GM18870 (cell line): ENCODE data around the gene CNNM2.

Experiments used
- ATAC-seq: cut with Tn5 transposase; IDR thresholded peaks from one replicate; pipeline ENCODE4 v1.9.1; 2021; ENCODE audit warnings: moderate library complexity; ENCODE audit not compliant: unreplicated experiment

Gene CNNM2

GRCh38 chr10:102917962-102918816 is at the start of gene CNNM2:
Gene CNNM2, plus strand, starts transcription at chr10:102918294. Its CDS starts 187 bp downstream, at chr10:102918481.
- ATAC-seq: peak; percentile 83

GRCh38 chr10:102868911-102869257 is 49.2 kb upstream of the CNNM2 start:
- ATAC-seq: no peak

- ATAC-seq: no peak
These were observed 48.6 kb upstream of the CNNM2 start, which contains the start of gene AS3MT for GRCh38 chr10:102869258-102870198. Gene AS3MT, plus strand, starts transcription at chr10:102869470. Its CDS starts 123 bp downstream, at chr10:102869593.

GRCh38 chr10:102870221-102870620 is 47.9 kb upstream of the CNNM2 start:
- no peak for ATAC-seq

GRCh38 chr10:102872163-102872562 is 45.9 kb upstream of the CNNM2 start:
- ATAC-seq: no peak

- ATAC-seq: no peak
These were observed 41.3 kb upstream of the CNNM2 start for GRCh38 chr10:102876747-102877153.

GRCh38 chr10:102878629-102879028 is 39.5 kb upstream of the CNNM2 start:
- ATAC-seq: no peak

- ATAC-seq: no peak
These were observed 37.8 kb upstream of the CNNM2 start for GRCh38 chr10:102880256-102880655.

GRCh38 chr10:102888048-102888447 is 30.0 kb upstream of the CNNM2 start:
- no peak for ATAC-seq

GRCh38 chr10:102894466-102895213 is 23.5 kb upstream of the CNNM2 start:
- ATAC-seq: no peak

GRCh38 chr10:102900006-102900405 is 18.1 kb upstream of the CNNM2 start:
- no peak for ATAC-seq

GRCh38 chr10:102904346-102904745 is 13.7 kb upstream of the CNNM2 start:
- ATAC-seq: no peak

- ATAC-seq: no peak
These were observed 11.6 kb upstream of the CNNM2 start for GRCh38 chr10:102906507-102906906.

- ATAC-seq: no peak
These were observed 3.3 kb upstream of the CNNM2 start for GRCh38 chr10:102914781-102915180.

GRCh38 chr10:102916173-102916572 is 1.9 kb upstream of the CNNM2 start:
- no peak for ATAC-seq

GRCh38 chr10:102917314-102917961 is 656 bp upstream of the CNNM2 start:
- no peak for ATAC-seq

- ATAC-seq: no peak
These were observed 737 bp downstream of the CNNM2 start for GRCh38 chr10:102918817-102919245.

GRCh38 chr10:102919246-102919959 is 1.3 kb downstream of the CNNM2 start:
- no peak for ATAC-seq

GRCh38 chr10:102919992-102920739 is 2.1 kb downstream of the CNNM2 start:
- ATAC-seq: no peak
